WTC11 (cell line): Measurements from ENCODE around the gene NUP210. TPM values are rescaled to one million over a fixed set of nuclear protein-coding genes. Genes with fewer than 3 reads are reported as not detected.

ENCODE experiments used
- ATAC-seq: fragments of 200-7000 bp; cut with Tn5 transposase; 2 replicates; pipeline ENCODE4 v1.10.0; 2021; ENCODE audit warnings: mild to moderate bottlenecking, moderate library complexity
- CTCF ChIA-PET: fragments of 300-600 bp; sonication (Branson Sonifier 250); formaldehyde crosslinking; loops from one replicate; lab custom pipeline; 2021; ENCODE audit warnings: antibody characterized with exemption; lab: Charles Lee
- POLR2A ChIA-PET: fragments of 350-600 bp; sonication (Branson Sonifier 250); formaldehyde crosslinking; loops from one replicate; lab custom pipeline; 2021; ENCODE audit warnings: antibody characterized with exemption; lab: Charles Lee
- DNase-seq: peaks from one replicate; pipeline ENCODE4 v3.0.0; 2021; ENCODE audit warnings: low spot score
- H3K27ac Mint-ChIP-seq: 2 replicates; pipeline ENCODE4 v1.8.0; 2021; ENCODE audit warnings: mixed read lengths
- H3K27me3 Mint-ChIP-seq: 2 replicates; pipeline ENCODE4 v1.8.0; 2021; ENCODE audit warnings: low read depth, mild to moderate bottlenecking, moderate library complexity, mixed read lengths
- H3K36me3 Mint-ChIP-seq: 2 replicates; pipeline ENCODE4 v1.8.0; 2021; ENCODE audit warnings: mixed read lengths
- H3K4me1 Mint-ChIP-seq: 2 replicates; pipeline ENCODE4 v1.8.0; 2022; ENCODE audit warnings: mixed read lengths
- H3K4me3 Mint-ChIP-seq: 2 replicates; pipeline ENCODE4 v1.8.0; 2021; ENCODE audit warnings: mild to moderate bottlenecking, moderate library complexity, mixed read lengths
- H3K9me3 Mint-ChIP-seq: 2 replicates; pipeline ENCODE4 v1.8.0; 2021; ENCODE audit warnings: mixed read lengths
- CDX4 ChIP-seq: fragments of 250-450 bp; sonication (Bioruptor Pico); IDR thresholded peaks from 2 replicates; pipeline ENCODE4 v1.9.0; 2021; ENCODE audit warnings: moderate library complexity, mild to moderate bottlenecking, inconsistent platforms, borderline replicate concordance
- CREM ChIP-seq: sonication (generic); formaldehyde crosslinking; IDR thresholded peaks from 2 replicates; pipeline ENCODE4 v1.8.1; 2022; ENCODE audit warnings: mild to moderate bottlenecking, missing genetic modification reagents, moderate library complexity
- CTCF ChIP-seq: fragments of 200-600 bp; IDR thresholded peaks from 2 replicates; pipeline ENCODE4 v1.8.0; 2022; ENCODE audit warnings: antibody characterized with exemption
- EMX1 ChIP-seq: fragments of 250-450 bp; sonication (Bioruptor Pico); IDR thresholded peaks from 2 replicates; pipeline ENCODE4 v1.8.0; 2021; ENCODE audit warnings: mild to moderate bottlenecking
- ETV6 ChIP-seq: sonication (generic); formaldehyde crosslinking; IDR thresholded peaks from 2 replicates; pipeline ENCODE4 v1.8.1; 2022; ENCODE audit warnings: mild to moderate bottlenecking, missing genetic modification reagents
- GTF2I ChIP-seq: fragments of 250-450 bp; sonication (Bioruptor Pico); conservative IDR thresholded peaks from 2 replicates; pipeline ENCODE4 v1.4.0; 2021; ENCODE audit warnings: mild to moderate bottlenecking
- JUN ChIP-seq: sonication (generic); formaldehyde crosslinking; IDR thresholded peaks from 2 replicates; pipeline ENCODE4 v1.8.0; 2023; ENCODE audit warnings: mild to moderate bottlenecking, missing genetic modification reagents
- KAT7 ChIP-seq: sonication (generic); formaldehyde crosslinking; IDR thresholded peaks from 2 replicates; pipeline ENCODE4 v1.8.1; 2023; ENCODE audit warnings: missing genetic modification reagents, mild to moderate bottlenecking, borderline replicate concordance
- NFE2L1 ChIP-seq: sonication (generic); formaldehyde crosslinking; IDR thresholded peaks from 2 replicates; pipeline ENCODE4 v1.8.1; 2023; ENCODE audit warnings: missing genetic modification reagents
- NR1H2 ChIP-seq: sonication (generic); formaldehyde crosslinking; IDR thresholded peaks from 2 replicates; pipeline ENCODE4 v1.9.0; 2021; ENCODE audit warnings: mild to moderate bottlenecking, moderate library complexity, missing genetic modification reagents
- RORB ChIP-seq: fragments of 250-450 bp; sonication (Bioruptor Pico); IDR thresholded peaks from 2 replicates; pipeline ENCODE4 v1.9.0; 2021; ENCODE audit warnings: mild to moderate bottlenecking
- TCF7 ChIP-seq: sonication (generic); formaldehyde crosslinking; IDR thresholded peaks from 2 replicates; pipeline ENCODE4 v1.8.0; 2022; ENCODE audit warnings: mild to moderate bottlenecking, low read depth, missing genetic modification reagents, moderate library complexity
- TEAD1 ChIP-seq: sonication (generic); formaldehyde crosslinking; IDR thresholded peaks from 2 replicates; pipeline ENCODE4 v1.8.0; 2022; ENCODE audit warnings: mild to moderate bottlenecking, missing genetic modification reagents
- TP53 ChIP-seq: sonication (generic); formaldehyde crosslinking; IDR thresholded peaks from 2 replicates; pipeline ENCODE4 v1.8.1; 2023; ENCODE audit warnings: mild to moderate bottlenecking, missing genetic modification reagents
- ZBTB21 ChIP-seq: sonication (generic); formaldehyde crosslinking; IDR thresholded peaks from 2 replicates; pipeline ENCODE4 v1.8.1; 2023; ENCODE audit warnings: mild to moderate bottlenecking, missing genetic modification reagents, borderline replicate concordance
- ZBTB43 ChIP-seq: sonication (generic); formaldehyde crosslinking; IDR thresholded peaks from 2 replicates; pipeline ENCODE4 v1.8.1; 2023; ENCODE audit warnings: mild to moderate bottlenecking, missing genetic modification reagents
- ZNF416 ChIP-seq: fragments of 250-450 bp; sonication (Bioruptor Pico); IDR thresholded peaks from 2 replicates; pipeline ENCODE4 v1.9.0; 2021; ENCODE audit warnings: mild to moderate bottlenecking, inconsistent platforms
- ZNF671 ChIP-seq: fragments of 250-450 bp; sonication (Bioruptor Pico); IDR thresholded peaks from 2 replicates; pipeline ENCODE4 v1.8.0; 2021; ENCODE audit warnings: mild to moderate bottlenecking
- total RNA-seq: library from RNA; stranded (reverse); gene quantifications from 3 replicates; pipeline ENCODE4 v1.2.3, GENCODE V29; 2021
- TF ChIP-seq, protein P1 (sequence below): sonication (generic); formaldehyde crosslinking; conservative IDR thresholded peaks from 2 replicates; pipeline ENCODE4 v1.8.1; 2022; ENCODE audit warnings: mild to moderate bottlenecking, missing genetic modification reagents
- TF ChIP-seq, protein P2 (sequence below): sonication (generic); formaldehyde crosslinking; IDR thresholded peaks from 2 replicates; pipeline ENCODE4 v1.8.0; 2022; ENCODE audit warnings: missing genetic modification reagents

The NUP210 gene
- total RNA-seq, 1 experiment from 2014 or later = 59.2 TPM

- H3K27ac Mint-ChIP-seq = no peak overlapping the region
- ChIA-PET POLR2A (no interaction called here), CTCF (no interaction called here)
- ATAC-seq (no peak), DNase-seq (no peak)
- peaks cover 6% of the 10 kb centered on the region for H3K36me3 Mint-ChIP-seq
- peaks cover 15% of the 10 kb centered on the region for H3K4me1 Mint-ChIP-seq
- H3K9me3 Mint-ChIP-seq = peaks cover 14% of the 10 kb centered on the region
- TF ChIP-seq NR1H2 (CRISPR knock-in tag) (no peak), CDX4 (CRISPR knock-in tag) (no peak), ZBTB21 (no peak), TP53 (CRISPR knock-in tag) (no peak), RORB (no peak), CREM (no peak), EMX1 (CRISPR knock-in tag) (no peak), KAT7 (no peak)
- H3K27me3 Mint-ChIP-seq = peaks cover under 1% of the 10 kb centered on the region; the same call in 1 of the 2 replicates
- H3K4me3 Mint-ChIP-seq = no peak overlapping the region
Observed at GRCh38 chr3:13289771-13290285, 130.3 kb downstream of the NUP210 start.

DNA sequence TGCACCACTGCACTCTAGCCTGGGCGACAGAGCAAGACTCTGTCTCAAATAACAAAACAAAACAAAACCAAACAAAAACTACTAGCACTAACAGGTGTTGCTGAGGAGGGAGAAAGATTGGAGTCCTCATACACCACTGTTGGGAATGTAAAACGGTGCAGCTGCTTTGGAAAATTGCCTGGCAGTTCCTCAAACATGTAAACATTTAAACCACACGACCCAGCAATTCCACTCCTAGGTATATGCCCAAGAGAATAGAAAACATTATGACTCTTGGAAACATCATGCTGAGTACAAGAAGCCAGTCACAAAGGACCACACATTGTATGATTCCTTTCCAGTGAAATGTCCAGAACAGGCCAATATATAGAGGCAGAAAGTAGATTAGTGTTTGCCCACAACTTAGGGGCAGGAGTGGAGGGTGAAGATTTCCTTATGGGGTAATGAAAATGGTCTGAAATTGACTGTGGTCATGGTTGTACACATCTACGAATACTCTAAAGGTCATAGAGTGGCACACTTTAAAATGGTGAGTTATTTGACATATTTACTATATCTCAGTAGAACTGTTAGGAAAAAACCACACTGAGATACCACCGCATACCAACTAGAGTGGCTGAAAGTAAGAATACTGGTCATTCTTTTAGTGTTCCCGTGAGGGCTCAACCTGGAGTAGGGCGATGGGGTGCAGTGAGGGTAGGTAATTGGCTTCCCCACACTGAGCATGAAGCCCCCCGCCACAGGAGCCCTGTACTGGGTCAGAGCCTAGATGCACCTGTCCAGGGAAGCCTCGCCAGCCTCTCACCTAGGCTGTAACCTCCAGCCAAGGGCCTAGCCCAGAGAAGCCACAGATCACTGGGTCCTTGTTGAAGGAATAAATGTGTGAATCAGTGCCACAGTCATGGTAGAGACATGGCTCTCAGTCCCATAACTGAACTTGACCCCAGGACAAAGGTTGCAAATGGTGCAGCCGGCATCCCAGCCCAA lies 131.1 kb downstream of the NUP210 start:
- ATAC-seq (no peak), DNase-seq (no peak)
- TF ChIP-seq JUN = no peak
- no peak for TF ChIP-seq TEAD1
- no peak for TF ChIP-seq CTCF
- TF ChIP-seq NFE2L1 (CRISPR knock-in tag) = no peak
- no peak for TF ChIP-seq ETV6 (CRISPR knock-in tag)
- no peak for TF ChIP-seq GTF2I (CRISPR knock-in tag)
- ChIA-PET POLR2A (no interaction called here), CTCF (no interaction called here)
- Mint-ChIP-seq H3K4me1 (peaks cover 15% of the 10 kb centered on the region), H3K9me3 (peaks cover 21% of the 10 kb centered on the region), H3K27me3 (peaks cover 9% of the 10 kb centered on the region), H3K36me3 (peaks cover 13% of the 10 kb centered on the region), H3K27ac (no peak overlapping the region), H3K4me3 (no peak overlapping the region)

DNA sequence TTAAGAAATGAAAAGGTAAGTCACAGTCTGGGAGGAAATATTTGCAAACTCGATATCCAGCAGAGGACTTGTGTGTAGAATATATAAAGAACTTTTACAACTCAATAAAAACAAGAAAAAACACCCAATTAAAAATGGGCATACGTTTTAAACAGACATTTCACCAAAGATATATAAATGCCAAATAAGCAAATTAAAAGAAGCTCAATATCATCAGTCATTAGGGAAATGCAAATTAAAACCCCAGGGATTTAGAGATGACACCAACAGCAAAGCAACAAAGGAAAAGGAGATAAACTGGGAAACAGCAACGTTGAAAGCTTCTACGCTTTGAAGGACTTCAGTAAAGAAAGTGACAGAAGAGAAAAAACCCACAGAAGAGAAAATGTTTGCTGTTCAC lies 132.3 kb downstream of the NUP210 start:
- H3K9me3 Mint-ChIP-seq = peaks cover 26% of the 10 kb centered on the region
- H3K36me3 Mint-ChIP-seq = peaks cover 14% of the 10 kb centered on the region
- peaks cover 18% of the 10 kb centered on the region for H3K27me3 Mint-ChIP-seq
- no peak overlapping the region for H3K4me3 Mint-ChIP-seq
- peaks cover 15% of the 10 kb centered on the region for H3K4me1 Mint-ChIP-seq
- ChIA-PET CTCF (no interaction called here), POLR2A (no interaction called here)
- H3K27ac Mint-ChIP-seq = no peak overlapping the region
- ATAC-seq (no peak), DNase-seq (no peak)
- TF ChIP-seq, protein P1, sequence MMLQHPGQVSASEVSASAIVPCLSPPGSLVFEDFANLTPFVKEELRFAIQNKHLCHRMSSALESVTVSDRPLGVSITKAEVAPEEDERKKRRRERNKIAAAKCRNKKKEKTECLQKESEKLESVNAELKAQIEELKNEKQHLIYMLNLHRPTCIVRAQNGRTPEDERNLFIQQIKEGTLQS (CRISPR knock-in tag) = no peak
- TF ChIP-seq JUN (no peak), ZNF671 (CRISPR knock-in tag) (no peak), CTCF (no peak), ZBTB43 (CRISPR knock-in tag) (no peak), ZNF416 (CRISPR knock-in tag) (no peak), TCF7 (CRISPR knock-in tag) (no peak)
- TF ChIP-seq, protein P2, sequence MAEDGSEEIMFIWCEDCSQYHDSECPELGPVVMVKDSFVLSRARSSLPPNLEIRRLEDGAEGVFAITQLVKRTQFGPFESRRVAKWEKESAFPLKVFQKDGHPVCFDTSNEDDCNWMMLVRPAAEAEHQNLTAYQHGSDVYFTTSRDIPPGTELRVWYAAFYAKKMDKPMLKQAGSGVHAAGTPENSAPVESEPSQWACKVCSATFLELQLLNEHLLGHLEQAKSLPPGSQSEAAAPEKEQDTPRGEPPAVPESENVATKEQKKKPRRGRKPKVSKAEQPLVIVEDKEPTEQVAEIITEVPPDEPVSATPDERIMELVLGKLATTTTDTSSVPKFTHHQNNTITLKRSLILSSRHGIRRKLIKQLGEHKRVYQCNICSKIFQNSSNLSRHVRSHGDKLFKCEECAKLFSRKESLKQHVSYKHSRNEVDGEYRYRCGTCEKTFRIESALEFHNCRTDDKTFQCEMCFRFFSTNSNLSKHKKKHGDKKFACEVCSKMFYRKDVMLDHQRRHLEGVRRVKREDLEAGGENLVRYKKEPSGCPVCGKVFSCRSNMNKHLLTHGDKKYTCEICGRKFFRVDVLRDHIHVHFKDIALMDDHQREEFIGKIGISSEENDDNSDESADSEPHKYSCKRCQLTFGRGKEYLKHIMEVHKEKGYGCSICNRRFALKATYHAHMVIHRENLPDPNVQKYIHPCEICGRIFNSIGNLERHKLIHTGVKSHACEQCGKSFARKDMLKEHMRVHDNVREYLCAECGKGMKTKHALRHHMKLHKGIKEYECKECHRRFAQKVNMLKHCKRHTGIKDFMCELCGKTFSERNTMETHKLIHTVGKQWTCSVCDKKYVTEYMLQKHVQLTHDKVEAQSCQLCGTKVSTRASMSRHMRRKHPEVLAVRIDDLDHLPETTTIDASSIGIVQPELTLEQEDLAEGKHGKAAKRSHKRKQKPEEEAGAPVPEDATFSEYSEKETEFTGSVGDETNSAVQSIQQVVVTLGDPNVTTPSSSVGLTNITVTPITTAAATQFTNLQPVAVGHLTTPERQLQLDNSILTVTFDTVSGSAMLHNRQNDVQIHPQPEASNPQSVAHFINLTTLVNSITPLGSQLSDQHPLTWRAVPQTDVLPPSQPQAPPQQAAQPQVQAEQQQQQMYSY (CRISPR knock-in tag) = no peak
